Measurements from ENCODE around the gene DEF6. TPM values are rescaled to one million over a fixed set of nuclear protein-coding genes. Genes with fewer than 3 reads are reported as not detected.

Gene DEF6
- total and polyA plus RNA-seq, 2 of the 13 experiments (the other 11 are each of a cell fraction or from before 2014, with no cell fraction given), result 5.2 to 10.0 TPM

GRCh38 chr6:35297601-35298481, at the start of gene DEF6 (continued):
- no peak for TF ChIP-seq IRF1 (CRISPR knock-in tag; IDR thresholded peaks at IDR 0.05; ENCODE audit: low read depth)
- TF ChIP-seq PLRG1 (conservative IDR thresholded peaks at IDR 0.05), result no peak
- TF ChIP-seq SAP130 (CRISPR knock-in tag; IDR thresholded peaks at IDR 0.05; ENCODE audit: low read depth), result peak; percentile 92
- peak; percentile 77; the same call in 1 of the 2 replicates for TF ChIP-seq ZSCAN20 (CRISPR knock-in tag; IDR thresholded peaks at IDR 0.05; ENCODE audit: borderline replicate concordance)
- no peak for TF ChIP-seq ZSCAN30 (CRISPR knock-in tag; IDR thresholded peaks at IDR 0.05)
- TF ChIP-seq GTF3A (CRISPR knock-in tag; conservative IDR thresholded peaks at IDR 0.05), result peak; percentile 83; the same call in 1 of the 2 replicates
- TF ChIP-seq ZNF430 (CRISPR knock-in tag; IDR thresholded peaks at IDR 0.05), result peak; percentile 68; the same call in 1 of the 2 replicates
- TF ChIP-seq ZNF740 (CRISPR knock-in tag; IDR thresholded peaks at IDR 0.05), result 0 out of 2 replicates have a peak, but pooled peaks have one; percentile 43
- peak; percentile 73; the same call in 1 of the 2 replicates for TF ChIP-seq BRD4 (CRISPR knock-in tag; IDR thresholded peaks at IDR 0.05)
- TF ChIP-seq RFXAP (CRISPR knock-in tag; IDR thresholded peaks at IDR 0.05; ENCODE audit: borderline replicate concordance), result peak; percentile 87; the same call in 1 of the 2 replicates
- peak; percentile 99 for TF ChIP-seq HMGXB4 (CRISPR knock-in tag; IDR thresholded peaks at IDR 0.05; ENCODE audit: borderline replicate concordance in 1 of 2, low read depth in 1 of 2)
- peak; percentile 87; the same call in 1 of the 2 replicates for TF ChIP-seq MXD1 (CRISPR knock-in tag; IDR thresholded peaks at IDR 0.05)
- peak; percentile 87 for TF ChIP-seq ZFX (CRISPR knock-in tag; IDR thresholded peaks at IDR 0.05; ENCODE audit: low read depth)
- peak; percentile 48 for TF ChIP-seq TBL1XR1 (IDR thresholded peaks at IDR 0.05; ENCODE audit: borderline replicate concordance, low read length, partially characterized antibody)
- TF ChIP-seq MXD3 (CRISPR knock-in tag; IDR thresholded peaks at IDR 0.05), result peak; percentile 77
- no peak for TF ChIP-seq RBM22 (optimal IDR thresholded peaks at IDR 0.05; ENCODE audit: low read length)

Measured in HepG2 (cell line).